Endothelial cell of umbilical vein (primary cell): ENCODE data around the gene SERBP1. TPM values are rescaled to one million over a fixed set of nuclear protein-coding genes. Genes with fewer than 3 reads are reported as not detected.

Experiments
- BruUV-seq: library from RNA; stranded (reverse); fragments of 400-500 nt; replicated peaks from 2 replicates; lab custom pipeline; 2021; lab: Mats Ljungman, UMichigan
- CTCF ChIA-PET: fragments of 300-600, 350-600 bp; sonication (Branson Sonifier 250); formaldehyde crosslinking; loops from one replicate; lab custom pipeline; 2021; ENCODE audit warnings: antibody characterized with exemption, inconsistent platforms; lab: Charles Lee
- POLR2A ChIA-PET: fragments of 300-600, 350-600 bp; sonication (Branson Sonifier 250); formaldehyde crosslinking; loops from one replicate; lab custom pipeline; 2021; ENCODE audit warnings: antibody characterized with exemption, inconsistent platforms; lab: Charles Lee
- DNase-seq: peaks from one replicate; pipeline ENCODE4 v3.0.0-alpha.2; 2011; ENCODE audit warnings: low read depth, low spot score
- FAIRE-seq: peaks from 2 replicates; lab custom pipeline; 2011; peaks lifted over from hg19 to GRCh38; lab: Jason Lieb, UNC
- H2AFZ ChIP-seq: 2 replicates; pipeline ENCODE4 v1.6.0; 2012; ENCODE audit warnings: low read depth, low read length, control low read depth, inconsistent platforms
- H3K27ac ChIP-seq: 2 replicates; pipeline ENCODE4 v1.5.1; 2011; ENCODE audit warnings: low read depth, mild to moderate bottlenecking, control low read depth, low read length, moderate library complexity; ENCODE audit not compliant: insufficient read depth
- H3K27me3 ChIP-seq, 2 experiments: 2 replicates each; pipeline versions ENCODE4 v1.6.0 to v1.6.1; 2011; ENCODE audit warnings: low read length in 2 of 2, mixed read lengths in 1 of 2; ENCODE audit not compliant: control insufficient read depth in 2 of 2, insufficient read depth in 2 of 2
- H3K36me3 ChIP-seq, 2 experiments: 2 replicates in 1 of 2; 3 replicates in 1 of 2; pipeline ENCODE4 v1.5.1; 2011; ENCODE audit warnings: low read length in 2 of 2, mild to moderate bottlenecking in 1 of 2, moderate library complexity in 1 of 2; ENCODE audit not compliant: control insufficient read depth in 2 of 2, insufficient read depth in 2 of 2; ENCODE audit errors: extremely low read depth in 1 of 2
- H3K4me1 ChIP-seq: 3 replicates; pipeline ENCODE4 v1.5.1; 2011; ENCODE audit warnings: mild to moderate bottlenecking, low read length; ENCODE audit not compliant: control insufficient read depth, insufficient read depth; ENCODE audit errors: extremely low read depth
- H3K4me2 ChIP-seq: 2 replicates; pipeline ENCODE4 v1.6.1; 2011; ENCODE audit warnings: low read length, control low read depth, mixed read lengths; ENCODE audit not compliant: insufficient read depth
- H3K4me3 ChIP-seq, 3 experiments: fragments of 200-600 bp in 1 of 3; sonication (generic), shearing (Covaris generic) in 1 of 3; replicated peaks in 1 of 3; 2 replicates each; pipeline ENCODE4 v1.5.1; 2011 to 2016; ENCODE audit warnings: control low read depth in 3 of 3, low read length in 3 of 3, mild to moderate bottlenecking in 2 of 3, inconsistent platforms in 1 of 3, low read depth in 1 of 3, moderate library complexity in 1 of 3; ENCODE audit not compliant: insufficient read depth in 1 of 3
- H3K79me2 ChIP-seq: 2 replicates; pipeline ENCODE4 v1.6.0; 2012; ENCODE audit warnings: low read length, inconsistent platforms; ENCODE audit not compliant: control insufficient read depth, insufficient read depth
- H3K9ac ChIP-seq: replicated peaks from 2 replicates; pipeline ENCODE3; 2011; ENCODE audit warnings: low read length, control low read depth; ENCODE audit not compliant: insufficient read depth; ENCODE audit errors: extremely low read depth
- H3K9me1 ChIP-seq: replicated peaks from 3 replicates; pipeline ENCODE4 v1.6.0; 2011; ENCODE audit warnings: mild to moderate bottlenecking, low read length; ENCODE audit not compliant: control insufficient read depth, insufficient read depth; ENCODE audit errors: extremely low read depth
- H3K9me3 ChIP-seq: replicated peaks from 2 replicates; pipeline ENCODE4 v1.5.1; 2012; ENCODE audit warnings: low read length, inconsistent platforms; ENCODE audit not compliant: control insufficient read depth, insufficient read depth
- H4K20me1 ChIP-seq: replicated peaks from 2 replicates; pipeline ENCODE3; 2011; ENCODE audit warnings: mild to moderate bottlenecking, low read length; ENCODE audit not compliant: control insufficient read depth, insufficient read depth; ENCODE audit errors: extremely low read depth
- CTCF ChIP-seq, 2 donors: IDR thresholded peaks; 1 replicate in 1 of 2; 2 replicates in 1 of 2; pipeline ENCODE4 v1.5.1; 2011; ENCODE audit warnings: low read length in 2 of 2, mild to moderate bottlenecking in 2 of 2, moderate library complexity in 2 of 2, control low read depth in 1 of 2, inconsistent platforms in 1 of 2, low read depth in 1 of 2; ENCODE audit not compliant: insufficient read depth in 1 of 2; ENCODE audit errors: extremely low read depth in 1 of 2
- EZH2 ChIP-seq: IDR thresholded peaks from 2 replicates; pipeline ENCODE4 v1.6.1; 2012; ENCODE audit warnings: borderline replicate concordance, low read depth, mild to moderate bottlenecking, moderate library complexity, low read length, inconsistent platforms; ENCODE audit not compliant: severe bottlenecking
- FOS ChIP-seq: IDR thresholded peaks from 2 replicates; pipeline ENCODE4 v1.6.1; 2011; ENCODE audit warnings: mild to moderate bottlenecking, low read length, moderate library complexity, borderline replicate concordance; ENCODE audit not compliant: insufficient read depth
- MAX ChIP-seq: IDR thresholded peaks from 2 replicates; pipeline ENCODE4 v1.6.1; 2011; ENCODE audit not compliant: insufficient read depth, insufficient read length
- POLR2A ChIP-seq: IDR thresholded peaks from 2 replicates; pipeline ENCODE4 v1.6.1; 2012; ENCODE audit warnings: low read depth, mild to moderate bottlenecking, control low read depth, low read length
- POLR2AphosphoS5 ChIP-seq: IDR thresholded peaks from 2 replicates; pipeline ENCODE4 v1.6.1; 2012; ENCODE audit warnings: low read depth, mild to moderate bottlenecking, control low read depth, low read length, moderate library complexity; ENCODE audit not compliant: insufficient read depth
- dilution Hi-C: fragments of 300-500 bp; cut with MboI; formaldehyde crosslinking; loops from one replicate; pipeline ENCODE4 v1.15.0; 2019; ENCODE audit warnings: low sequenced_read_pairs; ENCODE audit not compliant: extremely low pct_ligation_motif_present
- intact Hi-C: fragments of 100-400 bp; cut with micrococcal nuclease; formaldehyde crosslinking; loops from one replicate; pipeline ENCODE4 v1.10.0; 2022
- polyA plus RNA-seq, 4 experiments: library from polyadenylated mRNA; depleted of rRNA in 3 of 4; stranded (reverse) in 3 of 4; unstranded in 1 of 4; fragments of >200 nt; gene quantifications; 2 replicates each; pipeline versions ENCODE4 v1.2.1 to v1.2.3, GENCODE V29; 2011 to 2012; ENCODE audit warnings: missing spikeins in 1 of 4
- total RNA-seq: library from RNA; stranded (reverse); gene quantifications from 2 replicates; pipeline ENCODE4 v1.2.3, GENCODE V29; 2021

SERBP1 gene
- total and polyA plus RNA-seq, 2 donors (not counting 3 experiments of a cell fraction or from before 2014, with no cell fraction given) = 145 to 293 TPM

- Histone ChIP-seq H3K27me3 (no peaks in the 10 kb centered on the region), H3K9me3 (no peaks in the 10 kb centered on the region), H3K36me3 (no peaks in the 10 kb centered on the region), H3K9me1 (no peaks in the 10 kb centered on the region), H3K4me1 (peaks cover 40% of the 10 kb centered on the region), H4K20me1 (no peaks in the 10 kb centered on the region), H3K9ac (no peak overlapping the region), H2AFZ (no peak overlapping the region), H3K79me2 (no peaks in the 10 kb centered on the region), H3K4me3 (no peak overlapping the region), H3K4me2 (no peak overlapping the region), H3K27ac (no peak overlapping the region)
- CTCF ChIA-PET = interaction anchor here (0.6 to 2.0 kb wide), 4 partner anchors 9 to 24 kb away, joined by 3 to 7 read pairs (median 3); no protein-coding TSS in a partner anchor
- POLR2A ChIA-PET = no interaction called here
- intact Hi-C loops (loop anchor here (10.0 kb wide), 1 partner anchor 410 kb away; the partner anchor contains the start of gene SLC35D1), dilution Hi-C loops (no loop called here)
- TF ChIP-seq MAX = no peak
- TF ChIP-seq EZH2 = no peak
- FAIRE-seq = no peak
- DNase-seq = no peak
- BruUV-seq = no TSS peak
These were observed 34.5 kb upstream of the SERBP1 start for GRCh38 chr1:67464746-67465145.

GRCh38 chr1:67464058-67464457 is 33.9 kb upstream of the SERBP1 start:
- H3K36me3 ChIP-seq = no peaks in the 10 kb centered on the region
- no peak overlapping the region for H2AFZ ChIP-seq
- no peaks in the 10 kb centered on the region for H3K9me3 ChIP-seq
- peaks cover 33% of the 10 kb centered on the region for H3K4me1 ChIP-seq
- ChIA-PET POLR2A (no interaction called here), CTCF (interaction anchor here (0.7 to 2.0 kb wide), 4 partner anchors 9 to 33 kb away, joined by 3 to 7 read pairs (median 4); no protein-coding TSS in a partner anchor)
- H3K27me3 ChIP-seq = no peaks in the 10 kb centered on the region
- TF ChIP-seq POLR2AphosphoS5 (no peak), EZH2 (no peak), MAX (no peak), POLR2A (no peak), FOS (no peak), CTCF (IDR thresholded peaks at IDR 0.05; ENCODE audit: extremely low read depth in 1 of 2, insufficient read depth in 1 of 2, low read depth in 1 of 2, low read length in 2 of 2) (no peak)
- no peak for DNase-seq
- no peaks in the 10 kb centered on the region for H4K20me1 ChIP-seq
- dilution Hi-C loops = no loop called here
- FAIRE-seq = no peak
- no peaks in the 10 kb centered on the region for H3K79me2 ChIP-seq
- H3K4me2 ChIP-seq = no peak overlapping the region
- no TSS peak for BruUV-seq
- no peaks in the 10 kb centered on the region for H3K9me1 ChIP-seq
- no peak overlapping the region for H3K27ac ChIP-seq
- H3K9ac ChIP-seq = no peak overlapping the region
- intact Hi-C loops = loop anchor here (10.0 kb wide), 1 partner anchor 409 kb away; the partner anchor contains the start of gene SLC35D1
- no peak overlapping the region for H3K4me3 ChIP-seq
